Measurements from ENCODE around the gene LAMB4. TPM values are rescaled to one million over a fixed set of nuclear protein-coding genes. Genes with fewer than 3 reads are reported as not detected.

The LAMB4 gene
- total RNA-seq, 3 donors from 2014 or later (not counting 1 experiment from before 2014, with no cell fraction given) = not detected

- Mint-ChIP-seq H3K27ac (no peak within 1 kb of the TSS), H3K4me1 (peaks cover 11 to 16% of the 10 kb centered on the region in 2 donors), H3K36me3 (peaks cover 7% of the 10 kb centered on the region), H3K27me3 (ENCODE audit: low read depth in 2 of 2) (peaks cover 46 to 63% of the 10 kb centered on the region in 2 donors), H3K9me3 (peaks cover 0 to 3% of the 10 kb centered on the region in 2 donors), H3K4me3 (peak within 1 kb of the TSS; percentile 73)
- Histone ChIP-seq H3K36me3 (ENCODE audit: control insufficient read depth, insufficient read depth, low read length) (no peaks in the 10 kb centered on the region), H3K4me3 (ENCODE audit: low read length) (no peak within 1 kb of the TSS), H3K4me1 (ENCODE audit: control insufficient read depth, insufficient read depth, low read length) (peaks cover 18% of the 10 kb centered on the region), H3K27ac (ENCODE audit: low read length) (no peak within 1 kb of the TSS), H3K27me3 (ENCODE audit: control insufficient read depth, insufficient read depth, low read length) (peaks cover 11% of the 10 kb centered on the region), H3K9me3 (ENCODE audit: control insufficient read depth, insufficient read depth, low read length) (no peaks in the 10 kb centered on the region)
- no peak for TF ChIP-seq CTCF (IDR thresholded peaks at IDR 0.05)
- no peak for ATAC-seq
- WGBS (ENCODE audit: insufficient coverage) = 2% methylated on average over 75 of the region's 75 CpGs
- no peak for DNase-seq
- intact Hi-C loops (cut with micrococcal nuclease) = no loop called here
Measured at GRCh38 chr7:108002726-108003598, 127.2 kb downstream of the LAMB4 start, which contains the start of gene LAMB1. Gene LAMB1, minus strand, starts transcription at chr7:108003161. Its CDS starts 276 bp downstream, at chr7:108002885.

GRCh38 chr7:108001764-108002725 lies 128.1 kb downstream of the LAMB4 start:
- peaks cover 11 to 16% of the 10 kb centered on the region in 2 donors for H3K4me1 Mint-ChIP-seq
- H3K36me3 ChIP-seq (ENCODE audit: control insufficient read depth, insufficient read depth, low read length) = no peaks in the 10 kb centered on the region
- no peak overlapping the region for H3K27ac Mint-ChIP-seq
- no peak for TF ChIP-seq CTCF (IDR thresholded peaks at IDR 0.05)
- H3K4me3 Mint-ChIP-seq = peak overlapping the region; percentile 13
- H3K4me3 ChIP-seq (ENCODE audit: low read length) = no peak overlapping the region
- peaks cover 0 to 3% of the 10 kb centered on the region in 2 donors for H3K9me3 Mint-ChIP-seq
- no peak overlapping the region for H3K27ac ChIP-seq (ENCODE audit: low read length)
- peaks cover 11% of the 10 kb centered on the region for H3K27me3 ChIP-seq (ENCODE audit: control insufficient read depth, insufficient read depth, low read length)
- no peak for DNase-seq
- intact Hi-C loops (cut with micrococcal nuclease) = no loop called here
- H3K27me3 Mint-ChIP-seq (ENCODE audit: low read depth in 2 of 2) = peaks cover 43 to 54% of the 10 kb centered on the region in 2 donors
- peaks cover 7% of the 10 kb centered on the region for H3K36me3 Mint-ChIP-seq
- 2% methylated on average over 75 of the region's 75 CpGs for WGBS (ENCODE audit: insufficient coverage)
- ATAC-seq = no peak
- H3K9me3 ChIP-seq (ENCODE audit: control insufficient read depth, insufficient read depth, low read length) = no peaks in the 10 kb centered on the region
- H3K4me1 ChIP-seq (ENCODE audit: control insufficient read depth, insufficient read depth, low read length) = peaks cover 18% of the 10 kb centered on the region

GRCh38 chr7:108000875-108001763 lies 129.0 kb downstream of the LAMB4 start:
- peak overlapping the region; percentile 13 for H3K4me3 Mint-ChIP-seq
- peaks cover 11 to 16% of the 10 kb centered on the region in 2 donors for H3K4me1 Mint-ChIP-seq
- Histone ChIP-seq H3K36me3 (ENCODE audit: control insufficient read depth, insufficient read depth, low read length) (no peaks in the 10 kb centered on the region), H3K27ac (ENCODE audit: low read length) (no peak overlapping the region), H3K4me3 (ENCODE audit: low read length) (no peak overlapping the region), H3K27me3 (ENCODE audit: control insufficient read depth, insufficient read depth, low read length) (peaks cover 11% of the 10 kb centered on the region), H3K4me1 (ENCODE audit: control insufficient read depth, insufficient read depth, low read length) (peaks cover 18% of the 10 kb centered on the region), H3K9me3 (ENCODE audit: control insufficient read depth, insufficient read depth, low read length) (no peaks in the 10 kb centered on the region)
- peaks cover 0 to 3% of the 10 kb centered on the region in 2 donors for H3K9me3 Mint-ChIP-seq
- no peak for DNase-seq
- no peak overlapping the region for H3K27ac Mint-ChIP-seq
- H3K27me3 Mint-ChIP-seq (ENCODE audit: low read depth in 2 of 2) = peaks cover 41 to 54% of the 10 kb centered on the region in 2 donors
- no peak for ATAC-seq
- peaks cover 7% of the 10 kb centered on the region for H3K36me3 Mint-ChIP-seq
- no peak for TF ChIP-seq CTCF (IDR thresholded peaks at IDR 0.05)
- intact Hi-C loops (cut with micrococcal nuclease) = no loop called here
- 15% methylated on average over 35 of the region's 37 CpGs for WGBS (ENCODE audit: insufficient coverage)
